ENCODE measurements around the gene CSNK2A1. TPM values are rescaled to one million over a fixed set of nuclear protein-coding genes. Genes with fewer than 3 reads are reported as not detected.
A peak's percentile ranks its signal among the peaks of the same experiment; 100 is the strongest.

Gene CSNK2A1
- total RNA-seq, 4 donors from 2014 or later: 85.0 to 107 (median 96.9) TPM

DNA sequence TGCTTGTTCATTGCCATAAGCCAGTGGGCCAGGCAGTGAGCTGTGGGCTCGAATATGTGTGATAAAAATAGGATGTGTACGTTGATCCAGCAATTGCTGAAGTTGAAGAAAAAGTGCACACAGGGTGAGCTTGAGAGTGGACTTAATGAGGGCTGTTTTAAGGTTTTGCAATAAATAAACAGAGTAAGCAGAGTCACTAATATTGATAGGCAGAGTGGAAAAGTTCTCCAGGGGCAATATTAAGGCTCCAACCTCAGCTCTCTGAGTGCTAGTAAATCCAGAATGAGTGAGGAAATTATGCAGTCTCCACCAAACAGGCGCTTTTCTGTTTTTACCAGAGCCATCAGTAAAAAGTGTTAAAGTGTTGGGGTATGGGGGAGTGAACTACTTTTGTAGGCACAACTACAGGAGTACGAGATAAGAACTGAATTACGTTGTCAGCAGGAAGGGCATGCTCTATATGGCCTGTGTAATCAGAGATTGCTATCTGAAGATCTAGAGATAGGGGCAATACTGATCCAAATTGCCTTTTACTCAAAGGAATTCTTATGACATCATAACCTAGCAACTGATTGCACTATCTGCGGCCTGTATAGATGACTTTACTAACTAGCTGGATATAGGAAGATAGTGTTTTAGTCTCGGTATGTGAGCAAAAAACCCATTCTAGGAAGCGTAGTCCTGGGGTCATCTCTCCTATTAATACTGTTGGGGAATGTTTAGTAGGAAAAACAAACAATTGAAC lies 73.7 kb downstream of the CSNK2A1 start:
- H3K27me3 ChIP-seq: no peaks in the 10 kb centered on the region
- no peak for DNase-seq (ENCODE audit: low spot score in 2 of 2)
- no peak overlapping the region for H3K27ac ChIP-seq
- no peaks in the 10 kb centered on the region for H3K36me3 ChIP-seq
- TF ChIP-seq POLR2AphosphoS5 (IDR thresholded peaks at IDR 0.05) (no peak), POLR2A (IDR thresholded peaks at IDR 0.05) (no peak), EP300 (IDR thresholded peaks at IDR 0.05) (no peak)
- TF ChIP-seq, protein P1, sequence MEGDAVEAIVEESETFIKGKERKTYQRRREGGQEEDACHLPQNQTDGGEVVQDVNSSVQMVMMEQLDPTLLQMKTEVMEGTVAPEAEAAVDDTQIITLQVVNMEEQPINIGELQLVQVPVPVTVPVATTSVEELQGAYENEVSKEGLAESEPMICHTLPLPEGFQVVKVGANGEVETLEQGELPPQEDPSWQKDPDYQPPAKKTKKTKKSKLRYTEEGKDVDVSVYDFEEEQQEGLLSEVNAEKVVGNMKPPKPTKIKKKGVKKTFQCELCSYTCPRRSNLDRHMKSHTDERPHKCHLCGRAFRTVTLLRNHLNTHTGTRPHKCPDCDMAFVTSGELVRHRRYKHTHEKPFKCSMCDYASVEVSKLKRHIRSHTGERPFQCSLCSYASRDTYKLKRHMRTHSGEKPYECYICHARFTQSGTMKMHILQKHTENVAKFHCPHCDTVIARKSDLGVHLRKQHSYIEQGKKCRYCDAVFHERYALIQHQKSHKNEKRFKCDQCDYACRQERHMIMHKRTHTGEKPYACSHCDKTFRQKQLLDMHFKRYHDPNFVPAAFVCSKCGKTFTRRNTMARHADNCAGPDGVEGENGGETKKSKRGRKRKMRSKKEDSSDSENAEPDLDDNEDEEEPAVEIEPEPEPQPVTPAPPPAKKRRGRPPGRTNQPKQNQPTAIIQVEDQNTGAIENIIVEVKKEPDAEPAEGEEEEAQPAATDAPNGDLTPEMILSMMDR (IDR thresholded peaks at IDR 0.05): no peak
- no peaks in the 10 kb centered on the region for H3K4me1 ChIP-seq
- no peaks in the 10 kb centered on the region for H3K9me3 ChIP-seq
- WGBS: 75% methylated on average over 8 of the region's 8 CpGs
- H3K4me3 ChIP-seq: no peak overlapping the region

DNA sequence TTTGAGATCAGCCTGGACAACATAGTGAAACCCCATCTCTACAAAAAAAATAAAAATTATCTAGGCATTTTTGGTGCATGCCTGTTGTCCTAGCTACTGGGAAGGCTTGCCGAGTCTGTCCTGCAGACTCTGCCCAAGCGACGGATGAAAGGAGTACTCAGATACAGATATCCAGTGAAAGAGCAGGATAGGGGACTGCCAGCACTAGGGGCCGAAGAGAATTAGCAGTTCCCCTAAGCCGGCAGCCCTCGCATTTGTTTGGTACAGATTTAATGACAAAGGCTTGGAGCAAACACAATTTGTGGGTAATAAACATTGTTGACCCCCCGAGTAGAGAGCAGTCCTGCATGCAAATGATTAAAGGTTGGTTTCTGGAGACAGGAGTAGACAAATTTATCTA lies 75.8 kb downstream of the CSNK2A1 start:
- Histone ChIP-seq H3K9me3 (no peaks in the 10 kb centered on the region), H3K4me1 (peaks cover 4% of the 10 kb centered on the region), H3K27me3 (no peaks in the 10 kb centered on the region), H3K27ac (no peak overlapping the region), H3K4me3 (no peak overlapping the region), H3K36me3 (no peaks in the 10 kb centered on the region)
- WGBS: 85% methylated on average over 7 of the region's 7 CpGs
- TF ChIP-seq, protein P1 (IDR thresholded peaks at IDR 0.05): no peak
- TF ChIP-seq POLR2A (IDR thresholded peaks at IDR 0.05): no peak
- no peak for TF ChIP-seq POLR2AphosphoS5 (IDR thresholded peaks at IDR 0.05)
- no peak for TF ChIP-seq EP300 (IDR thresholded peaks at IDR 0.05)
- DNase-seq (ENCODE audit: low spot score in 2 of 2): no peak

DNA sequence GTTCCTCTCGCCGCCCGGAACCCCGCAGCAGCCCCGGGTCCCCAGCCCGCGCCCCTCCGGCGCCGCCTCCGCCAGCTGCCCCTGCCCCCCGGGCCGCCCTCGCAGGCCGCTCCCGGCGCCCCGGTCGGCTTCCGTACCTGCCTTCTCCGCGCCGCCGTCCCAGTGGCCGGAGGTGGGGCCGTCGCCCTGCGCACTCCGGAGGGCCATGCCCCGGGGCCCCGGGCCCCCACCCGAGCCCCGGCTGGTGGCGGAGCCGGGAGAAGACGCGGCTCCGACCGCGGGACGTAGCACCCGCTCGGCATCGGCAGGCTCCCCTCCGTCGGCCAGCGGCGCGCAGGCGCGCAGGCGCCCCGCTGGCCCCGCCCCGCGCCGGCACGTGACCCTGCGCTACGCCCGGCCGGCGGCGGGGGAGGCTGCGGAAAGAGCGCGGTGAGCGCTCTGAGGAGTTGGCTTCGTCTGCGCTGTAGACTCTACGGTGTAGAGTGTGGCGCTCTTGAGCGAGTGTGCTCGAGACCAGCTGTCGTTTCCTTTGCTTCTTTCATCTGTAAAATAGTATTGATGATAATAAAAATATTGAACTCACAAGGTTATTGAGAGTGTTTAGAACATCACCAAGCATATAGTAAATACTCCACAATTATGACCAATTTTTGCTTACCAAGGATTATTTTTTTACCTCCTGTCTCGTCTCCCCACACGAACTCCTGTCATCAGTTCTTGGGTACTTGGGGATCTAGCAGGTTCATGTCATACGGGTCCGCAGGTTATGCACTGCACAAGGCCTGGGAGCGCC lies 81.2 kb downstream of the CSNK2A1 start, which contains the start of gene TBC1D20:
Gene TBC1D20 (minus strand): TSS at position 335 of the 793 bp plus-strand sequence. CDS start 128 bp downstream, at position 207.
- no peaks in the 10 kb centered on the region for H3K9me3 ChIP-seq
- H3K27me3 ChIP-seq: no peaks in the 10 kb centered on the region
- WGBS: under 1% methylated on average over 30 of the region's 80 CpGs
- no peaks in the 10 kb centered on the region for H3K36me3 ChIP-seq
- peaks cover 43% of the 10 kb centered on the region for H3K4me1 ChIP-seq
- DNase-seq (ENCODE audit: low spot score in 2 of 2): peak; percentile 82 to 90
- TF ChIP-seq POLR2A (IDR thresholded peaks at IDR 0.05) (peak in 1 of 2 donors; percentile 71), EP300 (IDR thresholded peaks at IDR 0.05) (no peak), POLR2AphosphoS5 (IDR thresholded peaks at IDR 0.05) (no peak)
- TF ChIP-seq, protein P1 (IDR thresholded peaks at IDR 0.05): no peak
- peak within 1 kb of the TSS; percentile 98 for H3K27ac ChIP-seq
- H3K4me3 ChIP-seq: peak within 1 kb of the TSS; percentile 98

DNA sequence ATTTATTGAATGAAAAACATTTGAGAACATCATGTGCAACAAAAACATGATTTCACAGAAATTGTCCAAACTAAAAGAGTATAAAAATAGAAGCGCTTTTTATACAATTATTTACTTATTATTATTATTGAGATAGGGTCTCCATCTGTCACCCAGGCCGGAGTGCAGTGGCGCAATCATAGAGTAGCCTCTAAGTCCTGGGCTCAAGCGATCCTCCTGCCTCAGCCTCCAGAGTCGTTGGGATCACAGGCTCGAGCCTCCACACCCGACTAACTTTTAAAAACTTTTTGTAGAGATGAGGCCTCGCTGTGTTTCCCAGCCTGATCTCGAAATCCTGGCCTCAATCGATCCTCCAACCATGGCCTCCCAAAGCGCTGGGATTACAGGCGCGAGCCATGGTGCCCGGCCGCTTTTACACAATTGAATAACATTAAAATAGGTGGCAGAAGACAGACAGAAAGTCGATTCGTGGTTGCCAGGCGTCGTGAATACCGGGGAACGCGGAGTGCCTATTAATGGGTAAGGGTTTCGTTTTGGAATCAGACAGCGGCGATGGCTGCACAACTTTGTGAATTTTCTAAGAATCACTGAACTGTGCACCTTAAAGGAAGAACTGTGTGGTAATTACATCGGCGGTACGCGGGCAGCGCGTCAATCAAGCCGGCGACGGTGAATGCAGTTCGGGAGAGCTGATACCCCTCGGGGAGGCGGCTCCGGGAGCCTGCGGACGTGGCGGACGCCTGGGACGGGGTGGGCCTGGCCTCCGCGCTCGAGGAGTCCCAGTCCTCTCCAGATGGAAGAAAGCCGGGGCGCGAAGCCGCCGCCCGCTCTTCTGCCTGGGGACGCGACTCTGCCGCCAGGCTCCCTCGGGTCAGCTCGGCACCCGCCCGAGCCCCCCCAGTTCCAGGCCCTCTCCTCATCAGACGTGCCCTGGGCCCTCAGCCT lies 82.1 kb downstream of the CSNK2A1 start:
- TF ChIP-seq, protein P1 (IDR thresholded peaks at IDR 0.05): no peak
- TF ChIP-seq EP300 (IDR thresholded peaks at IDR 0.05) (no peak), POLR2A (IDR thresholded peaks at IDR 0.05) (no peak), POLR2AphosphoS5 (IDR thresholded peaks at IDR 0.05) (no peak)
- Histone ChIP-seq H3K4me3 (peak overlapping the region; percentile 98), H3K36me3 (no peaks in the 10 kb centered on the region), H3K9me3 (no peaks in the 10 kb centered on the region), H3K27ac (peak overlapping the region; percentile 98), H3K4me1 (peaks cover 43% of the 10 kb centered on the region), H3K27me3 (no peaks in the 10 kb centered on the region)
- peak; percentile 76 to 79 for DNase-seq (ENCODE audit: low spot score in 2 of 2)
- WGBS: 11% methylated on average over 45 of the region's 60 CpGs
